KMS-11 (cell line): ENCODE data around the gene PSMC2.

Experiments used
- H2AFZ ChIP-seq: fragments of 200-600 bp; sonication (generic); 2 replicates; pipeline ENCODE4 v1.6.1; 2016; ENCODE audit warnings: antibody characterized with exemption, mixed run types, low read depth
- H3K27ac ChIP-seq: fragments of 200-600 bp; sonication (generic); 2 replicates; pipeline ENCODE4 v1.6.1; 2016; ENCODE audit warnings: mild to moderate bottlenecking, mixed run types
- H3K27me3 ChIP-seq: fragments of 200-600 bp; sonication (generic); 2 replicates; pipeline ENCODE4 v1.6.1; 2017; ENCODE audit warnings: mild to moderate bottlenecking, low read depth, mixed run types, moderate library complexity; ENCODE audit not compliant: insufficient read depth
- H3K36me3 ChIP-seq: fragments of 200-600 bp; sonication (generic); 2 replicates; pipeline ENCODE4 v1.6.1; 2017; ENCODE audit warnings: mild to moderate bottlenecking, mixed run types; ENCODE audit not compliant: insufficient read depth
- H3K4me1 ChIP-seq: fragments of 200-600 bp; sonication (generic); 2 replicates; pipeline ENCODE4 v1.6.1; 2016; ENCODE audit warnings: mild to moderate bottlenecking, low read depth, mixed run types; ENCODE audit not compliant: poor library complexity, severe bottlenecking
- H3K4me2 ChIP-seq: fragments of 200-600 bp; sonication (generic); 2 replicates; pipeline ENCODE4 v1.7.0; 2016; ENCODE audit warnings: mild to moderate bottlenecking, mixed run types
- H3K4me3 ChIP-seq: fragments of 200-600 bp; sonication (generic); IDR thresholded peaks from 2 replicates; pipeline ENCODE4 v1.6.1; 2017; ENCODE audit warnings: low read depth, low read length, mixed read lengths; ENCODE audit not compliant: insufficient read depth
- H3K79me2 ChIP-seq: fragments of 200-600 bp; sonication (generic); 2 replicates; pipeline ENCODE4 v1.6.1; 2016; ENCODE audit warnings: low read depth, mixed run types; ENCODE audit not compliant: insufficient read depth
- H3K9ac ChIP-seq: fragments of 200-600 bp; sonication (generic); 2 replicates; pipeline ENCODE4 v1.6.1; 2016; ENCODE audit warnings: mild to moderate bottlenecking, mixed run types
- H4K20me1 ChIP-seq: fragments of 200-600 bp; sonication (generic); 2 replicates; pipeline ENCODE4 v1.6.1; 2016; ENCODE audit warnings: mild to moderate bottlenecking, mixed run types; ENCODE audit not compliant: insufficient read depth
- CTCF ChIP-seq: fragments of 200-600 bp; sonication (generic); conservative IDR thresholded peaks from 2 replicates; pipeline ENCODE4 v1.6.1; 2017; ENCODE audit warnings: low read depth, mild to moderate bottlenecking, antibody characterized with exemption, low read length, moderate library complexity, mixed read lengths

PSMC2 gene

DNA sequence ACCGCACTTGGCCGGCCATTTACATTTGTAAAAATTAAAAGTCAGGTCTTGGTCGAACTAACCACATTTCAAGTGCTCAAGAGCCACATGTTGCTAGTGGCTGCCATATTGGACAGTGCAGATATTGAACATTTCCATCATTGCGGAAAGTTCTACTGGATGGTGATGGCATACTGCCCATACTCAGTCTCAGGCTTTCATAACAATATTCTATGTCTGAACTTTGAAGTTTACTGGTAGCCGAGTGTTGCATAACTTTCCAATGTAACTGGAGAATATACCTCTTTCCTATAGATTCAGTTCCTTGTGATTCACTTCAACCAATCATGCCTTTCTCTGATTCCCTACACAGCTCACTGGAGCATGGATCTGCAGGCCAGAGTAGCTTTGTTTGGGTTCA lies 43.7 kb downstream of the PSMC2 start:
- H4K20me1 ChIP-seq = no peaks in the 10 kb centered on the region
- H3K9ac ChIP-seq = no peak overlapping the region
- H3K27ac ChIP-seq = no peak overlapping the region
- H3K4me2 ChIP-seq = no peak overlapping the region
- no peak overlapping the region for H2AFZ ChIP-seq
- H3K4me1 ChIP-seq = no peaks in the 10 kb centered on the region
- H3K79me2 ChIP-seq = no peaks in the 10 kb centered on the region
- no peaks in the 10 kb centered on the region for H3K27me3 ChIP-seq
- TF ChIP-seq CTCF = no peak
- H3K36me3 ChIP-seq = no peaks in the 10 kb centered on the region
- H3K4me3 ChIP-seq = no peak overlapping the region

DNA sequence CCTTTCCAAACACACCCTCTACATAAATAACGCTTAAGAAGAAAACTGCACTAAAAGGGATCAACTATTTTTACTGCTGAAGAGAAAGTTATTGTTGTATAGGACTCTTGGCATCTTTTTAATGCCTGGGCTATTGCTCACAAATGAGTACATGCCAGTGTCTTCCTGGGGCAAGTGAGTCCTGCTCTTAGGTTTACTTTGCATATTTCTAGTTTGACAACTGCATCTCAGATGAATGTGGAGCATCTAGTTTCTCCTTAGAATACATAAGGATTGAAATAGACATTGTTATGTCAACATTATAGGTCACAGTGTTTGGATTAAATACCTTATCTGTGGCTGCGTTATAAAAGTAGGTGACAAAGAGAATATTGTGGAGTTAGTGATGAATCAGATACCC lies 44.5 kb downstream of the PSMC2 start:
- Histone ChIP-seq H3K79me2 (no peaks in the 10 kb centered on the region), H4K20me1 (no peaks in the 10 kb centered on the region), H3K27me3 (no peaks in the 10 kb centered on the region), H3K4me1 (no peaks in the 10 kb centered on the region), H3K27ac (no peak overlapping the region), H3K9ac (no peak overlapping the region), H3K4me3 (no peak overlapping the region), H3K36me3 (no peaks in the 10 kb centered on the region), H3K4me2 (no peak overlapping the region), H2AFZ (no peak overlapping the region)
- no peak for TF ChIP-seq CTCF

DNA sequence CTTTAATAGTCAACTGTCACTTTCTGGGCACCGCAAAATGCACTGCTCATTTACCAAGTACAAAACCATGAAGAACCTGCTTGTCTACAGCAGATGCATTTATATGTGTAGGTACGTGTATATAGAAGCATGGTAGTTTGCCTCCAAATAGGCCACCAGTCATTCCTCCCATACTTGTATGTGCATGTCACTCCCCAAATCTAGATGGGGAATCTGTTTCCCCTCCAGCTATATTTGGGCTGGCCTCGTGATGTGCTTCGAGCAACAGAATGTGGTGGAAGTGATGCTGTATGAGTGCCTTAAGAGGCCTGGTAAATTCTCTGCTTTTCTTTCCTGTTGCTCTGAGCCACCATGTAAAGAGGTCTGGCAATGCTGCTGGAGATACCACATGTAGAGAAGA lies 47.1 kb downstream of the PSMC2 start:
- H2AFZ ChIP-seq = no peak overlapping the region
- H3K4me2 ChIP-seq = no peak overlapping the region
- H3K9ac ChIP-seq = no peak overlapping the region
- no peak overlapping the region for H3K4me3 ChIP-seq
- H4K20me1 ChIP-seq = no peaks in the 10 kb centered on the region
- no peaks in the 10 kb centered on the region for H3K4me1 ChIP-seq
- H3K36me3 ChIP-seq = no peaks in the 10 kb centered on the region
- H3K27ac ChIP-seq = no peak overlapping the region
- no peak for TF ChIP-seq CTCF
- H3K27me3 ChIP-seq = no peaks in the 10 kb centered on the region
- H3K79me2 ChIP-seq = no peaks in the 10 kb centered on the region

GRCh38 chr7:103395071-103395470 lies 47.6 kb downstream of the PSMC2 start:
- Histone ChIP-seq H2AFZ (no peak overlapping the region), H3K27ac (no peak overlapping the region), H3K4me3 (no peak overlapping the region), H3K79me2 (no peaks in the 10 kb centered on the region), H4K20me1 (no peaks in the 10 kb centered on the region), H3K4me1 (no peaks in the 10 kb centered on the region), H3K36me3 (no peaks in the 10 kb centered on the region), H3K4me2 (no peak overlapping the region), H3K9ac (no peak overlapping the region), H3K27me3 (no peaks in the 10 kb centered on the region)
- no peak for TF ChIP-seq CTCF

- Histone ChIP-seq H2AFZ (no peak overlapping the region), H3K4me1 (no peaks in the 10 kb centered on the region), H3K79me2 (no peaks in the 10 kb centered on the region), H3K4me3 (no peak overlapping the region), H3K36me3 (no peaks in the 10 kb centered on the region), H4K20me1 (no peaks in the 10 kb centered on the region), H3K27me3 (no peaks in the 10 kb centered on the region), H3K9ac (no peak overlapping the region), H3K4me2 (no peak overlapping the region), H3K27ac (no peak overlapping the region)
- no peak for TF ChIP-seq CTCF
Observed at GRCh38 chr7:103396471-103396870, 49.0 kb downstream of the PSMC2 start.
